Peyer's patch (tissue), 4 donors: Measurements from ENCODE around the gene PACSIN1. TPM values are rescaled to one million over a fixed set of nuclear protein-coding genes. Genes with fewer than 3 reads are reported as not detected.

ENCODE experiments used
- DNase-seq, 3 donors: peaks; one replicate each; pipeline ENCODE4 v3.0.0-alpha.2; 2017 to 2019
- H3K27ac ChIP-seq, 4 donors: fragments of 200-600 bp; sonication (generic); one replicate each; pipeline ENCODE4 v1.5.1; 2016 to 2019
- H3K27me3 ChIP-seq, 2 donors: fragments of 200-600 bp; sonication (generic); one replicate each; pipeline ENCODE4 v1.5.1; 2019
- H3K36me3 ChIP-seq, 3 donors: fragments of 200-600 bp; sonication (generic); one replicate each; pipeline ENCODE4 v1.5.1; 2016 to 2019
- H3K4me1 ChIP-seq, 4 donors: fragments of 200-600 bp; sonication (generic); one replicate each; pipeline ENCODE4 v1.5.1; 2016 to 2019
- H3K4me3 ChIP-seq, 4 donors: fragments of 200-600 bp; sonication (generic); 1 replicate in 3 of 4; 2 replicates in 1 of 4; pipeline ENCODE4 v1.5.1; 2016 to 2019; ENCODE audit warnings: mild to moderate bottlenecking in 1 of 4
- H3K9me3 ChIP-seq, 4 donors: fragments of 200-600 bp; sonication (generic); one replicate each; pipeline ENCODE4 v1.5.1; 2016 to 2019; ENCODE audit warnings: mild to moderate bottlenecking in 1 of 4
- POLR2A ChIP-seq, 2 donors: fragments of 450-650 bp; IDR thresholded peaks; one replicate each; pipeline ENCODE4 v1.5.1; 2017; ENCODE audit warnings: antibody characterized with exemption in 2 of 2, mild to moderate bottlenecking in 2 of 2, moderate library complexity in 2 of 2
- total RNA-seq, 4 donors: library from RNA; depleted of rRNA; stranded (reverse); fragments of >200 nt; gene quantifications; one replicate each; pipeline ENCODE4 v1.1.0, GENCODE V29; 2016
- TF ChIP-seq, protein P1 (sequence below), 6 experiments: fragments of 450-650 bp in 4 of 6; fragments of 200-600 bp in 2 of 6; sonication (generic) in 1 of 6; IDR thresholded peaks; one replicate each; pipeline ENCODE4 v1.5.1; 2017 to 2019; ENCODE audit warnings: antibody characterized with exemption in 6 of 6, mild to moderate bottlenecking in 3 of 6, moderate library complexity in 1 of 6

The PACSIN1 gene
- total RNA-seq, 4 donors from 2014 or later = 0.28 to 9.9 (median 0.40) TPM; not detected in 1

DNA sequence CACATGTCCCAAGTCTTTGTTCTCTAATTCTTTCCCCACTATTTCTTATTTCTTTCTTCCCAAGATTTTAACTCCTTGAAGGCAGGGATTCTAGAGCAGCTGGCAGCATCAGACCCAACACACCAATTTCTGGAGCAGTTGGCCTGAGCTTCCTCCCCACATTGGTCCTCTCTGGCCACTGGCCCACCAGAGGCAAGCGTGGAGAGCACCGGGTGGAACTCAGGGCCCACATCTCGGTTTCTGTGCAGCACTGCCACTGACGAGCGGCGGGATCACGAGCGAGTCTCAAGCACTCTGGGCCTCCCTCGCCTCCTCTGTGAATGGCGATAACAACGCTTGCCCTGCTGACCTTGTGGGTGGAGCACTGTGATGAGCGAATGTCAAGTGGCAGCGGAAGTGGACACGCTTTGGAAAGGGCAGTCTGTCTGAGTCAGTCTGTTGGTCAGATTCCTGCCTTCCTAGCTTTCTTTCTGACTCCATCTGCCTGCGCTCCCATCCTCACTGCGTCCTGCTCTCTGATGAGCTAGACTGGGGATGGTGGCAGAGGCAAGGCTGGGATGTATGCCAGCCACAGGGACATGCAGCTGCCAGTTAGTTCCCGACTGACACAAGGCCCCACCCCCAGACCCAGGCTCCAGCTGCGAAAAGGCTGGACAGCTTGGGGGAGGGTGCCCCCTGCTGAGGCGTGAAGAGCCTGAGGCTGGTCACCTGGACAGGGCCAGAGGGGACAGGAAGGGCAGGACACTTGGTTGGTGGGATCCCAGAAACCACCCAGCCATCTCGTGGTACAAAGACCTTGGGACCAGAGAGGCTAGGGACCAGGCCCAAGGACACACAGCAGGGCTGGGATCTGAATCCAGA is 94.7 kb downstream of the PACSIN1 start:
- Histone ChIP-seq H3K9me3 (no peaks in the 10 kb centered on the region), H3K36me3 (no peaks in the 10 kb centered on the region), H3K4me1 (no peaks in the 10 kb centered on the region), H3K27ac (no peak overlapping the region), H3K27me3 (no peaks in the 10 kb centered on the region), H3K4me3 (no peak overlapping the region)
- DNase-seq = no peak
- no peak for TF ChIP-seq POLR2A (IDR thresholded peaks at IDR 0.05)
- TF ChIP-seq, protein P1, sequence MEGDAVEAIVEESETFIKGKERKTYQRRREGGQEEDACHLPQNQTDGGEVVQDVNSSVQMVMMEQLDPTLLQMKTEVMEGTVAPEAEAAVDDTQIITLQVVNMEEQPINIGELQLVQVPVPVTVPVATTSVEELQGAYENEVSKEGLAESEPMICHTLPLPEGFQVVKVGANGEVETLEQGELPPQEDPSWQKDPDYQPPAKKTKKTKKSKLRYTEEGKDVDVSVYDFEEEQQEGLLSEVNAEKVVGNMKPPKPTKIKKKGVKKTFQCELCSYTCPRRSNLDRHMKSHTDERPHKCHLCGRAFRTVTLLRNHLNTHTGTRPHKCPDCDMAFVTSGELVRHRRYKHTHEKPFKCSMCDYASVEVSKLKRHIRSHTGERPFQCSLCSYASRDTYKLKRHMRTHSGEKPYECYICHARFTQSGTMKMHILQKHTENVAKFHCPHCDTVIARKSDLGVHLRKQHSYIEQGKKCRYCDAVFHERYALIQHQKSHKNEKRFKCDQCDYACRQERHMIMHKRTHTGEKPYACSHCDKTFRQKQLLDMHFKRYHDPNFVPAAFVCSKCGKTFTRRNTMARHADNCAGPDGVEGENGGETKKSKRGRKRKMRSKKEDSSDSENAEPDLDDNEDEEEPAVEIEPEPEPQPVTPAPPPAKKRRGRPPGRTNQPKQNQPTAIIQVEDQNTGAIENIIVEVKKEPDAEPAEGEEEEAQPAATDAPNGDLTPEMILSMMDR (IDR thresholded peaks at IDR 0.05) = no peak

DNA sequence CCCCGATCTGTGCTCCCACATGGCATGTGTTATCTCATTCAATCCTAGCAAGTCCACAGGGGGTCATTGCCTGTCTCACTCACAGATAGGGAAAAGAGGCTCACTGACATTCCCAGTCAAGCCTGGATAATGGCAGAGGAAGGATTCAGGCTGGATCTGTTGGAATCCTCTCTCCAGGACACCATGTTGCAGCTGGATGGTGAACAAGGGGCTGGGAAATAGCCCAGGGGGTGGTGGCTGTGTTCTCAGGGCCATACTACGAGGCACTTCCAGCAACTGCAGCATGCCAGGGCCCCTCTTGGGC is 95.3 kb downstream of the PACSIN1 start:
- TF ChIP-seq POLR2A (IDR thresholded peaks at IDR 0.05) = no peak
- TF ChIP-seq, protein P1 (IDR thresholded peaks at IDR 0.05) = no peak
- Histone ChIP-seq H3K27me3 (no peaks in the 10 kb centered on the region), H3K4me3 (no peak overlapping the region), H3K4me1 (no peaks in the 10 kb centered on the region), H3K27ac (no peak overlapping the region), H3K36me3 (no peaks in the 10 kb centered on the region), H3K9me3 (no peaks in the 10 kb centered on the region)
- no peak for DNase-seq

DNA sequence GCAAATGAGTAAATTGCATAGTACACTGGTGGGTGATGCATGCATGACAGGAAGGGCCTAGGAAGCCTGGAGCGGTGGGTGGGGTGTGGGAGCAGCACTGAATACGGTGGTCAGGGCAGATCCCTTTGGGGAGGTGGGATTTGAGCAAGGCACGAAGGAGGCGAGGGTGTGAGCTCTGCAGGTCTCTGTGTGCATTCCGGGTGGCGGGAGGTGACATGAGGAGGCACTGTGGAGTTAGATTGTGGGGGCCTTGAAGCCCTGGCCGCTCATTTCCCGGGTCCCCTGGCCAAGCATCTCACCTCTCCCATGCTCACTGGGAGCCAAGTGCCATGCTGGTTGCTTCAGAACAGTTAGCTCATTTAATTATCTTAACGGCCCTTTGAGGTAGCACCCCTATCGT is 96.5 kb downstream of the PACSIN1 start:
- no peaks in the 10 kb centered on the region for H3K9me3 ChIP-seq
- H3K27ac ChIP-seq = no peak overlapping the region
- DNase-seq = no peak
- no peak overlapping the region for H3K4me3 ChIP-seq
- H3K27me3 ChIP-seq = no peaks in the 10 kb centered on the region
- H3K4me1 ChIP-seq = no peaks in the 10 kb centered on the region
- TF ChIP-seq, protein P1 (IDR thresholded peaks at IDR 0.05) = no peak
- no peak for TF ChIP-seq POLR2A (IDR thresholded peaks at IDR 0.05)
- no peaks in the 10 kb centered on the region for H3K36me3 ChIP-seq

DNA sequence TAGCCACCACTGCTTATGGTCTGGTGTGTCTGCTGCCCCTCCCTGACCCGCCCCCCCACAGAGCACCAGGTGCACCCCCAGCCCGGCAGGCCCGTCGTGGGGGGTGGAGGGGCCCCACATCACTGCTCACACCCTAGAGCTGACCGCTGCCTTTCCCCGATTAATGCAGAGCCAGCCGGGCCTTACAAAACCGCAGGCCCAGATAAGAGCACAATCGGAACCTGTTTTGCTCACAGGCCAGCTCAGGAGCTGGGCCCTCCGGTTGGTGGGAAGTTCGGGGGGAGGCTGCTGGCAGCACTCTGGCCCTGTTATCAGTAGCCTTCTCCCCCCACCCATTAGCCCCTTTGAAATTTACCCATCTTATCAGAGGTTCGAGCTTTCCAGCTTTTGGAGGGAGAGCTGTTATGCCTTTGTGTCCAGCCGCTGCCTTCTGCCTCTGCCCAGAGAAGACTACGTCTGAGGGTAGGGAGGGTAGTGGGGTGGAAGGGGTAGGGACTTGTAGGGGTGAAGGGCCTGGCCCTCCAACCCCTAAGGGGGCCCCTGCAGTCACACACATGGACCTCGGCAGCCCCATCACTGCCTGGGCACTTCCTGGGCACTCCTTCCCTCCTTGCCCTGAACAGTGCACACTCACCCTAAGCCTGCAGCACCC is 97.1 kb downstream of the PACSIN1 start:
- H3K4me1 ChIP-seq = no peaks in the 10 kb centered on the region
- TF ChIP-seq POLR2A (IDR thresholded peaks at IDR 0.05) = no peak
- TF ChIP-seq, protein P1 (IDR thresholded peaks at IDR 0.05) = no peak
- no peaks in the 10 kb centered on the region for H3K36me3 ChIP-seq
- no peaks in the 10 kb centered on the region for H3K9me3 ChIP-seq
- H3K27me3 ChIP-seq = no peaks in the 10 kb centered on the region
- DNase-seq = no peak
- no peak overlapping the region for H3K27ac ChIP-seq
- H3K4me3 ChIP-seq = no peak overlapping the region

DNA sequence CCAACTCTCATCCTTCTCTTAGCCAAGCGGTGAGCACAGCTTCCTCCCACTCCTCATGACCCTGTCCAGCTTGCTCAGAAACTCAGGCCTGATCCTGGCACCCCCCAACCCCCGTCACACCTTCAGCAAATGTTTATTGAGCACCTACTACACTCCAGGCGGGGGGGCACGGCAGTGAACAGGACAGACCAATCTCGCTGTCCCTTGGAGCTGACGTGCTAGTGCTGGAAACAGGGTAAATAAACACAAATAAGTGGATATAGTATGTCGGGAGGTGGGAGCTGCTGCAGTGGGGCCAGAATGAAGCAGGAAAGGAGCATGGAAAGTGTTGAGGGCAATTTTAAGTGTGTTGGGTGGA is 97.6 kb downstream of the PACSIN1 start:
- Histone ChIP-seq H3K27ac (no peak overlapping the region), H3K27me3 (no peaks in the 10 kb centered on the region), H3K4me1 (no peaks in the 10 kb centered on the region), H3K9me3 (no peaks in the 10 kb centered on the region), H3K4me3 (no peak overlapping the region), H3K36me3 (no peaks in the 10 kb centered on the region)
- DNase-seq = no peak
- TF ChIP-seq, protein P1 (IDR thresholded peaks at IDR 0.05) = no peak
- TF ChIP-seq POLR2A (IDR thresholded peaks at IDR 0.05) = no peak
